Stimulated activated naive CD8-positive, alpha-beta T cell treated with anti-CD3 and anti-CD28 coated beads, Interleukin-15, amount 100 ng/mL, for 72 hours (primary cell): ENCODE measurements around the gene CORO1C.
A peak's percentile ranks its signal among the peaks of the same experiment; 100 is the strongest.

Experiments
- ATAC-seq: fragments of 150-1000 bp; cut with Tn5 transposase; 2 replicates; pipeline ENCODE4 v1.10.0; 2021; ENCODE audit warnings: mild to moderate bottlenecking, moderate library complexity
- DNase-seq, 2 donors: peaks; one replicate each; pipeline ENCODE4 v3.0.0; 2021 to 2022
- H3K27ac Mint-ChIP-seq, 2 donors: one replicate each; pipeline ENCODE4 v1.8.0; 2022; ENCODE audit warnings: mild to moderate bottlenecking in 2 of 2, mixed read lengths in 2 of 2, moderate library complexity in 2 of 2
- H3K27me3 Mint-ChIP-seq: one replicate; pipeline ENCODE4 v1.8.0; 2022; ENCODE audit warnings: mixed read lengths
- H3K4me1 Mint-ChIP-seq: one replicate; pipeline ENCODE4 v1.8.0; 2022; ENCODE audit warnings: mild to moderate bottlenecking, mixed read lengths
- H3K4me3 Mint-ChIP-seq, 2 donors: one replicate each; pipeline ENCODE4 v1.8.0; 2022; ENCODE audit warnings: mild to moderate bottlenecking in 2 of 2, mixed read lengths in 2 of 2, moderate library complexity in 1 of 2
- H3K9me3 Mint-ChIP-seq, 2 donors: one replicate each; pipeline ENCODE4 v1.8.0; 2022; ENCODE audit warnings: mixed read lengths in 2 of 2

The CORO1C gene

GRCh38 chr12:108599948-108600701, 131.2 kb downstream of the CORO1C start:
- Mint-ChIP-seq H3K27me3 (no peaks in the 10 kb centered on the region), H3K4me1 (peaks cover under 1% of the 10 kb centered on the region), H3K4me3 (no peak overlapping the region), H3K9me3 (peaks cover 0 to 2% of the 10 kb centered on the region in 2 donors), H3K27ac (no peak overlapping the region)
- no peak for ATAC-seq
- DNase-seq, result no peak

GRCh38 chr12:108599541-108599940, 131.8 kb downstream of the CORO1C start:
- DNase-seq, result no peak
- H3K4me1 Mint-ChIP-seq, result no peaks in the 10 kb centered on the region
- no peak overlapping the region for H3K4me3 Mint-ChIP-seq
- ATAC-seq, result no peak
- H3K27ac Mint-ChIP-seq, result no peak overlapping the region
- no peaks in the 10 kb centered on the region for H3K27me3 Mint-ChIP-seq
- H3K9me3 Mint-ChIP-seq, result no peaks in the 10 kb centered on the region

DNA sequence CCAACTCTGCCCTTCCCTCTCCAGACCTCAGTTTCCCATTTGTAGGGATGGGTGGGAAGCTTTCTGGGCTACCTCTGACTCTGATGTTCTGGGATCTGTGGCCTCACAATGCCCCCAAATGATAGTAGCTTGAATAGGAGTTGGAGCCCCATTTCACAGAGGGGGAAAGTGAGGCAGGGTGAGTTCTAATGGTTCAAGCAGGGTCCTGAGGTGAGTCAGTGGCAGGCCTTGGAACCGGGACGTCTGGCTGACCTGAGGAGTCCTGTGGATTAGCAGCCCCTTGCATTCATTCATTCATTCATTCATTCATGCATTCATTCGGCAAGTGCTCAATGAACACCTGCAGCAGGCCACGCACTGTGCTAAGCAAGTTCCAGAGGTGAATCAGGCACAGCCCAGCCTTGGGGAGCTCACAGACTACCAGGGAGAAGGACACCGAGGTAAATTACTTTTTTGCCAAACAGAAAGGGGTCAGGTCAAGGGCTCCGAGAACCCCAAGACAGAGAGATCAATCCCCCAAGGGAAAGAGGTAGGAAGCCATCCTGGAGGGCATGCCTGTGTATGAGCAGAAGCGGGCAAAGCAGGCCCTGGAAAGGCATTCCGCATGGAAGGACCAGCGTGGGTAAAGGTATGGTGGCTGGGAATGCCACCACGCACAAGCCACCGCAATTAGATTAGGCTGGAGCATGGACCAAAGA, 132.6 kb downstream of the CORO1C start:
- no peak overlapping the region for H3K4me3 Mint-ChIP-seq
- H3K27me3 Mint-ChIP-seq, result no peaks in the 10 kb centered on the region
- no peaks in the 10 kb centered on the region for H3K4me1 Mint-ChIP-seq
- DNase-seq (no peak), ATAC-seq (no peak)
- H3K9me3 Mint-ChIP-seq, result no peaks in the 10 kb centered on the region
- H3K27ac Mint-ChIP-seq, result peak overlapping the region in 1 of 2 donors; percentile 3

GRCh38 chr12:108597559-108598471, 133.5 kb downstream of the CORO1C start, which contains the start of gene TMEM119:
Gene TMEM119 (minus strand): TSS chr12:108598084. CDS start chr12:108592383, 5,701 bp downstream.
- no peaks in the 10 kb centered on the region for H3K4me1 Mint-ChIP-seq
- H3K4me3 Mint-ChIP-seq, result no peak within 1 kb of the TSS
- H3K27ac Mint-ChIP-seq, result peak within 1 kb of the TSS; percentile 3 to 5
- DNase-seq, result no peak
- no peaks in the 10 kb centered on the region for H3K9me3 Mint-ChIP-seq
- peak; percentile 28 for ATAC-seq
- H3K27me3 Mint-ChIP-seq, result no peaks in the 10 kb centered on the region

GRCh38 chr12:108596854-108597558, 134.3 kb downstream of the CORO1C start:
- H3K27me3 Mint-ChIP-seq, result no peaks in the 10 kb centered on the region
- H3K27ac Mint-ChIP-seq, result no peak overlapping the region
- H3K9me3 Mint-ChIP-seq, result no peaks in the 10 kb centered on the region
- no peak overlapping the region for H3K4me3 Mint-ChIP-seq
- no peak for DNase-seq
- no peaks in the 10 kb centered on the region for H3K4me1 Mint-ChIP-seq
- ATAC-seq, result peak; percentile 35

GRCh38 chr12:108595711-108596647, 135.3 kb downstream of the CORO1C start:
- no peak for DNase-seq
- H3K4me1 Mint-ChIP-seq, result no peaks in the 10 kb centered on the region
- H3K9me3 Mint-ChIP-seq, result no peaks in the 10 kb centered on the region
- H3K27me3 Mint-ChIP-seq, result no peaks in the 10 kb centered on the region
- H3K4me3 Mint-ChIP-seq, result no peak overlapping the region
- no peak overlapping the region for H3K27ac Mint-ChIP-seq
- no peak for ATAC-seq
